A549 (cell line): ENCODE results near the gene SYT4. TPM values are rescaled to one million over a fixed set of nuclear protein-coding genes. Genes with fewer than 3 reads are reported as not detected.

ENCODE experiments used
- ATAC-seq, 2 experiments: fragments of 200-7000 bp in 1 of 2; fragments of >200 bp in 1 of 2; cut with Nextera tagmentation in 1 of 2; cut with Tn5 transposase in 1 of 2; 3 replicates each; pipeline versions ENCODE4 v1.8.0 to v1.9.1; 2018 to 2020; ENCODE audit warnings: mild to moderate bottlenecking in 1 of 2, moderate library complexity in 1 of 2
- CTCF ChIA-PET: fragments of 300-600 bp; sonication (Branson Sonifier 250); formaldehyde crosslinking; extraction: SDS; loops from one replicate; lab custom pipeline; 2021; ENCODE audit warnings: antibody characterized with exemption, inconsistent platforms; lab: Yijun Ruan, JAX
- POLR2A ChIA-PET: fragments of 350-600 bp; formaldehyde crosslinking; extraction: SDS; loops from one replicate; lab custom pipeline; 2021; ENCODE audit warnings: antibody characterized with exemption, inconsistent platforms; lab: Yijun Ruan, JAX
- DNase-seq, 2 experiments: peaks; one replicate each; pipeline versions ENCODE4 v3.0.0 to v3.0.0-alpha.2; 2011 to 2016; ENCODE audit warnings: low read depth in 1 of 2, low spot score in 1 of 2
- FAIRE-seq: peaks from 2 replicates; lab custom pipeline; 2011; peaks lifted over from hg19 to GRCh38; lab: Jason Lieb, UNC
- H3K27ac ChIP-seq, 2 experiments: fragments of >200 bp; sonication (Bioruptor Twin); formaldehyde crosslinking; 3 replicates each; pipeline ENCODE4 v1.5.1; 2016 to 2017
- H3K4me1 ChIP-seq: fragments of >200 bp; sonication (Bioruptor Twin); formaldehyde crosslinking; 3 replicates; pipeline ENCODE4 v1.6.1; 2016
- H3K4me2 ChIP-seq: fragments of >200 bp; sonication (Bioruptor Twin); formaldehyde crosslinking; 3 replicates; pipeline ENCODE4 v1.6.1; 2016
- H3K4me3 ChIP-seq: fragments of >200 bp; sonication (Bioruptor Twin); formaldehyde crosslinking; 3 replicates; pipeline ENCODE4 v1.5.1; 2016
- H3K9me3 ChIP-seq: fragments of >200 bp; sonication (Bioruptor Twin); formaldehyde crosslinking; 3 replicates; pipeline ENCODE4 v1.6.1; 2016
- CBX2 ChIP-seq: fragments of 200-600 bp; sonication (generic); IDR thresholded peaks from 2 replicates; pipeline ENCODE4 v1.6.1; 2016; ENCODE audit warnings: low read depth, mild to moderate bottlenecking, borderline replicate concordance
- CEBPB ChIP-seq, 2 experiments: fragments of >200 bp in 1 of 2; sonication (Bioruptor Twin) in 1 of 2; formaldehyde crosslinking in 1 of 2; IDR thresholded peaks; 2 replicates each; pipeline ENCODE4 v1.6.1; 2012 to 2016
- FOSL2 ChIP-seq, 2 experiments: fragments of 450-650 bp in 1 of 2; fragments of >200 bp in 1 of 2; sonication (Bioruptor Twin) in 1 of 2; formaldehyde crosslinking; IDR thresholded peaks; 2 replicates each; pipeline versions ENCODE4 v1.5.0 to v1.6.1; 2016 to 2020; ENCODE audit warnings: mild to moderate bottlenecking in 1 of 2, moderate library complexity in 1 of 2
- GATA3 ChIP-seq: IDR thresholded peaks from 2 replicates; pipeline ENCODE4 v1.6.1; 2012; ENCODE audit warnings: borderline replicate concordance
- HDAC2 ChIP-seq: fragments of 200-600 bp; sonication (generic); IDR thresholded peaks from 2 replicates; pipeline ENCODE4 v1.6.1; 2016
- HOXA7 ChIP-seq: fragments of 250-450 bp; sonication (Bioruptor Pico); IDR thresholded peaks from 2 replicates; pipeline ENCODE4 v1.5.0; 2020; ENCODE audit warnings: mild to moderate bottlenecking, moderate library complexity
- HOXB13 ChIP-seq: fragments of 250-450 bp; sonication (Bioruptor Pico); IDR thresholded peaks from 2 replicates; pipeline ENCODE4 v1.5.0; 2020; ENCODE audit warnings: low read depth, mild to moderate bottlenecking, moderate library complexity
- JUN ChIP-seq, 2 experiments: fragments of >200 bp; sonication (Bioruptor Twin); formaldehyde crosslinking; IDR thresholded peaks; 2 replicates in 1 of 2; 3 replicates in 1 of 2; pipeline ENCODE4 v1.6.1; 2016 to 2017
- MYC ChIP-seq: IDR thresholded peaks from 2 replicates; pipeline ENCODE4 v1.6.1; 2012; ENCODE audit warnings: mild to moderate bottlenecking, inconsistent platforms, low read length, improper control_type of control experiment, borderline replicate concordance
- NPAS2 ChIP-seq: fragments of 250-450 bp; sonication (Bioruptor Pico); IDR thresholded peaks from 2 replicates; pipeline ENCODE4 v1.8.0; 2022; ENCODE audit warnings: mild to moderate bottlenecking, moderate library complexity, borderline replicate concordance
- ZFP36 ChIP-seq: fragments of 450-650 bp; IDR thresholded peaks from 2 replicates; pipeline ENCODE4 v1.6.1; 2014; ENCODE audit warnings: borderline replicate concordance; ENCODE audit not compliant: partially characterized antibody
- ZNF302 ChIP-seq: fragments of 250-450 bp; sonication (Bioruptor Pico); IDR thresholded peaks from 2 replicates; pipeline ENCODE4 v1.9.0; 2021; ENCODE audit warnings: inconsistent platforms, mild to moderate bottlenecking, moderate library complexity
- ZSCAN20 ChIP-seq: fragments of 250-450 bp; sonication (Bioruptor Pico); IDR thresholded peaks from 2 replicates; pipeline ENCODE4 v1.8.0; 2022; ENCODE audit warnings: mild to moderate bottlenecking, moderate library complexity
- WGBS: methylation state at CpG from one replicate; pipeline ENCODE4 v1.1.6; 2017; ENCODE audit errors: missing lambda C conversion rate; 5-methylcytosine and 5-hydroxymethylcytosine counted together
- polyA plus RNA-seq, 4 experiments: library from polyadenylated mRNA; depleted of rRNA in 3 of 4; stranded (reverse); fragments of >200 nt; fragmentation: RNase III in 1 of 4; extraction: RNeasy Plus Mini Kit Qiagen cat#74134 plus additional on column Dnase treatment in 1 of 4; gene quantifications; 2 replicates in 3 of 4; 3 replicates in 1 of 4; pipeline ENCODE4 v1.2.3, GENCODE V29; 2011 to 2017

Gene SYT4
- polyA plus RNA-seq, 2 of the 4 experiments (the other 2 are of a cell fraction) = not detected

DNA sequence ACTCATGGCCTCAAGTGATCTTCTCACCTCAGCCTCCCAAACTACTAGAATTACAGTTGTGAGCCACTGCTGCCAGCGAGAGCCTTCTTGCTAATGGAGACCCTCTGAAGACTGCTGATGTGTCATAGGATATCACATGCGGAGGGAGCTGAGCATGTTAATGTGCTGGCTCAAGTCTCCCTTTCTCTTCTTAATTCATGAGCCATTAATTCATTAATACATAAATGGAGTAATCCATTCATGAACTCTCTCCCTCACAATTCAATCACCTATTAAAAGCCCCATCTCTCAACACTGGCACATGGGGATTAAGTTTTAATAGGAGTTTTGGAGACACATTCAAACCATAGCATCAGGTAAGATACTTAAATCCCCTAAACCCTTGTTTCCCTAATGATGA lies 54.8 kb downstream of the SYT4 start:
- Histone ChIP-seq H3K27ac (no peak overlapping the region), H3K4me3 (no peak overlapping the region), H3K9me3 (no peaks in the 10 kb centered on the region), H3K4me2 (no peak overlapping the region), H3K4me1 (no peaks in the 10 kb centered on the region)
- ChIA-PET POLR2A (no interaction called here), CTCF (no interaction called here)
- no peak for DNase-seq
- TF ChIP-seq HOXA7 (CRISPR knock-in tag) = no peak
- TF ChIP-seq CEBPB (IDR thresholded peaks at IDR 0.05) = no peak
- TF ChIP-seq FOSL2 (IDR thresholded peaks at IDR 0.05) = no peak
- TF ChIP-seq FOSL2 (CRISPR knock-in tag; IDR thresholded peaks at IDR 0.05) = no peak
- TF ChIP-seq MYC = no peak
- TF ChIP-seq GATA3 = no peak
- no peak for TF ChIP-seq CBX2
- TF ChIP-seq JUN (IDR thresholded peaks at IDR 0.05) = no peak
- no peak for TF ChIP-seq NPAS2
- TF ChIP-seq HDAC2 = no peak
- 31% methylated on average over 2 of the region's 2 CpGs for WGBS
- no peak for FAIRE-seq
- ATAC-seq = no peak

DNA sequence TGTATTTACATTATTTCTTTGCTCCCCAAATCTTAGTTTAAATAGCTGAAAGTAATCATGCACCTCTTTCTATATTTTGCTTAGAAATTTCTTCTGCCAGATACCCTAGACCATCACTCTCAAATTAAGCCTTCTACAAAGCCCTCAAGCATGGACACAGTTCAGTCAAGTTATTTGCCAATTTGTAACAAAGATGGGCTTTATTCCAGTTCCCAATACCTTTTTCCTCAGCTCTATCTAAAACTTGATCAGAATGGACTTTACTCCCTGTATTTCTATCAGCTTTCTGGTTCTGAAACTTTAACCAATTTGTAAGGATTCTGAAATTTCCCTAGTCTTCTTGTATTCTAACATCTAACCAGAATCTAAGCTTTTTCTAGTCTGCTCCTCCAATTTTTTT lies 56.6 kb downstream of the SYT4 start:
- Histone ChIP-seq H3K4me3 (no peak overlapping the region), H3K27ac (no peak overlapping the region), H3K4me1 (no peaks in the 10 kb centered on the region), H3K9me3 (no peaks in the 10 kb centered on the region), H3K4me2 (no peak overlapping the region)
- ATAC-seq (no peak), DNase-seq (no peak), FAIRE-seq (no peak)
- ChIA-PET CTCF (no interaction called here), POLR2A (no interaction called here)
- TF ChIP-seq HOXB13 (CRISPR knock-in tag) = no peak
- TF ChIP-seq ZFP36 = no peak
- no peak for TF ChIP-seq ZNF302 (CRISPR knock-in tag)
- TF ChIP-seq MYC = no peak
- TF ChIP-seq ZSCAN20 (CRISPR knock-in tag) = no peak

Other genes starting within 250 kb of the SYT4 start
- gene RIT2, start 161.8 kb downstream of the SYT4 start, polyA plus RNA-seq (2011; rRNA removed) = not detected in 2 replicates
- gene RIT2, start 161.8 kb downstream of the SYT4 start, polyA plus RNA-seq (2017; fragmentation: RNase III; extraction: RNeasy Plus Mini Kit Qiagen cat#74134 plus additional on column Dnase treatment) = not detected in 3 replicates